Small intestine (tissue), 7 donors: Measurements from ENCODE around the gene PODNL1. TPM values are rescaled to one million over a fixed set of nuclear protein-coding genes. Genes with fewer than 3 reads are reported as not detected.

Source experiments
- DNase-seq, 2 donors: peaks; one replicate each; pipeline versions ENCODE4 v3.0.0 to v3.0.0-alpha.2; 2013
- FAIRE-seq: peaks from 2 replicates; lab custom pipeline; 2012; peaks lifted over from hg19 to GRCh38; lab: Jason Lieb, UNC
- H3K27ac ChIP-seq, 3 donors: one replicate each; pipeline ENCODE4 v1.5.1; 2013; ENCODE audit warnings: low read length in 2 of 3, mild to moderate bottlenecking in 2 of 3, control low read depth in 1 of 3, inconsistent platforms in 1 of 3, low read depth in 1 of 3, moderate library complexity in 1 of 3
- H3K27me3 ChIP-seq, 3 donors: one replicate each; pipeline ENCODE4 v1.6.1; 2013; ENCODE audit warnings: low read length in 3 of 3, inconsistent platforms in 1 of 3; ENCODE audit not compliant: control insufficient read depth in 3 of 3, insufficient read depth in 3 of 3
- H3K36me3 ChIP-seq, 3 donors: one replicate each; pipeline ENCODE4 v1.6.1; 2013; ENCODE audit warnings: low read length in 3 of 3, inconsistent platforms in 1 of 3, low read depth in 1 of 3, mild to moderate bottlenecking in 1 of 3, moderate library complexity in 1 of 3; ENCODE audit not compliant: control insufficient read depth in 3 of 3, insufficient read depth in 2 of 3
- H3K4me1 ChIP-seq, 3 donors: one replicate each; pipeline ENCODE4 v1.6.1; 2013; ENCODE audit warnings: low read length in 2 of 3, inconsistent platforms in 1 of 3, low read depth in 1 of 3, mild to moderate bottlenecking in 1 of 3, moderate library complexity in 1 of 3; ENCODE audit not compliant: control insufficient read depth in 3 of 3, insufficient read depth in 2 of 3
- H3K4me3 ChIP-seq, 3 donors: one replicate each; pipeline ENCODE4 v1.5.1; 2013; ENCODE audit warnings: low read length in 3 of 3, control low read depth in 1 of 3, inconsistent platforms in 1 of 3, low read depth in 1 of 3, mild to moderate bottlenecking in 1 of 3, moderate library complexity in 1 of 3
- H3K9me3 ChIP-seq, 2 donors: one replicate each; pipeline ENCODE4 v1.6.1; 2013; ENCODE audit warnings: low read depth in 1 of 2, low read length in 1 of 2; ENCODE audit not compliant: control insufficient read depth in 2 of 2, insufficient read depth in 1 of 2
- WGBS, 3 donors: extraction: QIAGEN DNeasy Blood & Tissue Kit; methylation state at CpG; one replicate each; pipeline ENCODE4 v1.1.7; 2013; 5-methylcytosine and 5-hydroxymethylcytosine counted together
- polyA plus RNA-seq, 4 donors: library from polyadenylated mRNA; stranded (reverse) in 3 of 4; unstranded in 1 of 4; fragments of 200-250 nt in 3 of 4; fragments of 120-200 nt in 1 of 4; gene quantifications; one replicate each; pipeline versions ENCODE4 v1.2.1 to v1.2.3, GENCODE V29; 2013
- donor health status: healthy with polysubstance abuse.
- donor health status: control.
- donor health status: control.
- donor health status: Bipolar disorder and iron deficiency.
- donor health status: healthy.

Gene PODNL1
- polyA plus RNA-seq, 4 donors = 0.41 to 1.7 TPM; not detected in 2

- 83 to 91% (median 91%) methylated on average over 12 of the region's 12 CpGs for WGBS, 3 donors
- no peaks in the 10 kb centered on the region for H3K36me3 ChIP-seq
- FAIRE-seq (no peak), DNase-seq (no peak)
- H3K9me3 ChIP-seq = no peaks in the 10 kb centered on the region
- H3K4me1 ChIP-seq = peaks cover 6 to 22% (median 11%) of the 10 kb centered on the region in 3 donors
- H3K27ac ChIP-seq = no peak overlapping the region
- H3K4me3 ChIP-seq = no peak overlapping the region
- no peaks in the 10 kb centered on the region for H3K27me3 ChIP-seq
Measured at GRCh38 chr19:13882836-13883235, 55.4 kb downstream of the PODNL1 start.

- Histone ChIP-seq H3K27ac (no peak overlapping the region), H3K9me3 (no peaks in the 10 kb centered on the region), H3K4me3 (no peak overlapping the region), H3K4me1 (peaks cover 1 to 22% (median 11%) of the 10 kb centered on the region in 3 donors), H3K27me3 (no peaks in the 10 kb centered on the region), H3K36me3 (no peaks in the 10 kb centered on the region)
- DNase-seq (no peak), FAIRE-seq (no peak)
- WGBS, 3 donors = 75 to 82% (median 78%) methylated on average over 5 of the region's 5 CpGs
Measured at GRCh38 chr19:13882419-13882795, 55.8 kb downstream of the PODNL1 start.

DNA sequence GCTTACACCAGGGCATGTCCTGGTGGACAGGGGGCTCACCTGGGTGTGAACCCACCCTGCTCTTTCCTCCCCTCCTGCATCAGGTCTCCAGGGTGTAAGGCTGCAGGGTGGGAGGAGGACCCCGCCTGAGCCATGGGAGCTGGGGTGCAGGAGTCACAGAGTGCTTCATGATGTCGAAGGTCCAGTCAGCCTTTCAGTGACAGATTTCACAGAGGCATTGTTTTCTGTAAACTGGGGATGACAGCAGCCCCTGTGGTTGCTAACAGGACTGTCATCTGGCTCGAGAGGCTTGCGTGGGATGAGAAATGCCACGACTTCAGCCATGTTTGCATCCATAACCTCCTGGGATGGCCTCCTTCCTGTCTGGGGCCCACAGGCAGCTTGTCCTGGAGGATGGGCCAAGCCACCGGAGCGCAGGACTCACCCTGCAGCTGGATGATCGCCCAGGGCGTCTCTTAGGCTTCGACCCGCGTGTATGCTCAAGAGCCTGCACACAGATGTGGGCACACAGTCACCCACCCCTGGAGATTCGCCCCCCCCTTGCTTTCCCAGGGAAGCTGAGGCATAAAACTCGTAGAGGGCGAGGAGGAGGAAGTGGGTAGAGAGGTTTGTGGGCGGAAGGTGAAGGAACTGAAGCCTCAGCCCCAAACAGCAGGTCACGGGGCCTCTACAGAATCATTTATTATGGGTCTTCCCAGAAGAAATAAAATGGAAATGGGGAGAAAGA, 56.4 kb downstream of the PODNL1 start:
- Histone ChIP-seq H3K9me3 (no peaks in the 10 kb centered on the region), H3K27ac (peak overlapping the region in 1 of 3 donors; percentile 65), H3K4me1 (peaks cover 0 to 25% (median 11%) of the 10 kb centered on the region in 3 donors), H3K36me3 (no peaks in the 10 kb centered on the region), H3K27me3 (no peaks in the 10 kb centered on the region), H3K4me3 (no peak overlapping the region)
- WGBS, 3 donors = 24 to 39% (median 31%) methylated on average over 17 of the region's 17 CpGs
- DNase-seq (peak in 1 of 2 donors; percentile 49), FAIRE-seq (no peak)

DNA sequence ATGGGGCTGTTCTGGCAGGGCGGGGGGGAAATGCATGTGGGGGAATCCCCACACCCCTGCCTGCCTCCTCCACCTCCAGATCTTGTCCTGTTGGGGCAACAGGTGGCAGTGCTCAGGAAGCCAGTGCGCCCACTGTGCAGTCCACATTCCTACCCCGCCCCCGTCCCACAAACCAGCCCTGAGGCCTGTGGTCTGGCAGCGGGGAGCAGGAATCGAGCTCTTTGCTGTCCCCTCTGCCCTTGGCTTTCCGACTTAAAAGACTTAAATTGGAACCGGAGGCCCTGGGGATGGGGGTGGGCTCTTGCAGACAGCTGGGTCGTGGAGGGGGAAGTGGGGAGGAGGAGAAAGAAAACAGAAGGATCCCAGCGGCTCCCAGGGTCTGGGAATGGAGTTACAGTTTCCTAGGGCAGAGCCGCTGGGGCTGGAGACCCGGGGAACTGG, 56.9 kb downstream of the PODNL1 start:
- H3K4me3 ChIP-seq = no peak overlapping the region
- FAIRE-seq (no peak), DNase-seq (no peak)
- 44 to 71% (median 58%) methylated on average over 11 to 12 of the region's 12 CpGs for WGBS, 3 donors
- H3K27me3 ChIP-seq = no peaks in the 10 kb centered on the region
- no peaks in the 10 kb centered on the region for H3K9me3 ChIP-seq
- peak overlapping the region in 1 of 3 donors; percentile 65 for H3K27ac ChIP-seq
- H3K36me3 ChIP-seq = no peaks in the 10 kb centered on the region
- peaks cover 0 to 26% (median 11%) of the 10 kb centered on the region in 3 donors for H3K4me1 ChIP-seq

Other genes with a start within 250 kb of the PODNL1 start
- 10 to 100 TPM; 12.3 to 41.3 (median 15.8) TPM for gene MRI1, start 173.9 kb downstream of the PODNL1 start, polyA plus RNA-seq
- 100 to 1,000 TPM; 104 to 126 (median 118) TPM for gene C19orf53, start 164.0 kb downstream of the PODNL1 start, polyA plus RNA-seq
- 1 to 10 TPM in 3 of 4 donors, under 1 TPM in 1; 0.45 to 4.0 (median 1.8) TPM for gene ZSWIM4, start 143.0 kb downstream of the PODNL1 start, polyA plus RNA-seq
- gene NANOS3, start 61.3 kb downstream of the PODNL1 start, polyA plus RNA-seq = 1 to 10 TPM in 1 of 4 donors, under 1 TPM in 1, not detected in 2; 0.45 to 1.0 TPM
- 10 to 100 TPM in 2 of 4 donors, 1 to 10 TPM in 2; 3.5 to 67.1 (median 25.9) TPM for gene BRME1, start 32.3 kb downstream of the PODNL1 start, polyA plus RNA-seq
- gene CC2D1A, start 32.2 kb downstream of the PODNL1 start, polyA plus RNA-seq = 100 to 1,000 TPM in 2 of 4 donors, 10 to 100 TPM in 2; 38.2 to 199 (median 103) TPM
- gene DCAF15, start 14.1 kb upstream of the PODNL1 start, polyA plus RNA-seq = 10 to 100 TPM; 14.1 to 26.8 (median 20.9) TPM
- 10 to 100 TPM in 1 of 4 donors, 1 to 10 TPM in 3; 3.8 to 16.6 (median 5.5) TPM for gene RFX1, start 67.9 kb upstream of the PODNL1 start, polyA plus RNA-seq
- gene RLN3, start 89.7 kb upstream of the PODNL1 start, polyA plus RNA-seq = under 1 TPM in 1 of 4 donors, not detected in 3; 0.68 TPM
- gene IL27RA, start 93.3 kb upstream of the PODNL1 start, polyA plus RNA-seq = 1 to 10 TPM in 3 of 4 donors, under 1 TPM in 1; 0.45 to 5.6 (median 3.1) TPM
- gene PALM3, start 123.7 kb upstream of the PODNL1 start, polyA plus RNA-seq = 10 to 100 TPM in 1 of 4 donors, 1 to 10 TPM in 3; 1.6 to 28.2 (median 2.6) TPM
- 10 to 100 TPM; 13.0 to 60.4 (median 22.9) TPM for gene MISP3, start 134.4 kb upstream of the PODNL1 start, polyA plus RNA-seq
- under 1 TPM in 1 of 4 donors, not detected in 3; 0.07 TPM for gene C19orf67, start 147.4 kb upstream of the PODNL1 start, polyA plus RNA-seq
- 10 to 100 TPM; 19.7 to 45.4 (median 32.0) TPM for gene SAMD1, start 152.3 kb upstream of the PODNL1 start, polyA plus RNA-seq
- 10 to 100 TPM; 34.7 to 66.1 (median 44.1) TPM for gene PRKACA, start 179.3 kb upstream of the PODNL1 start, polyA plus RNA-seq
- gene ASF1B, start 198.2 kb upstream of the PODNL1 start, polyA plus RNA-seq = 10 to 100 TPM in 2 of 4 donors, 1 to 10 TPM in 2; 3.1 to 26.2 (median 10.3) TPM